SK-N-SH treated with all-trans-retinoic acid at 6 μM for 48 hours (cell line): ENCODE data around the gene TTC12.

ENCODE experiments used
- ATAC-seq: fragments of 200-7000 bp; cut with Tn5 transposase; 3 replicates; pipeline ENCODE4 v1.9.1; 2020; ENCODE audit warnings: mild to moderate bottlenecking, moderate library complexity
- ARNTL ChIP-seq: fragments of 450-650 bp; formaldehyde crosslinking; IDR thresholded peaks from 2 replicates; pipeline ENCODE4 v1.5.0; 2020; ENCODE audit warnings: low read depth, mild to moderate bottlenecking, moderate library complexity, borderline replicate concordance
- BACH2 ChIP-seq: fragments of 250-450 bp; sonication (Bioruptor Pico); IDR thresholded peaks from 2 replicates; pipeline ENCODE4 v1.9.0; 2021; ENCODE audit warnings: mild to moderate bottlenecking, borderline replicate concordance
- CSDC2 ChIP-seq: fragments of 250-450 bp; sonication (Bioruptor Pico); IDR thresholded peaks from 2 replicates; pipeline ENCODE4 v1.5.0; 2020; ENCODE audit warnings: mild to moderate bottlenecking, moderate library complexity
- ESRRG ChIP-seq: fragments of 250-450 bp; sonication (Bioruptor Pico); IDR thresholded peaks from 2 replicates; pipeline ENCODE4 v1.6.1; 2021; ENCODE audit warnings: mild to moderate bottlenecking
- GLIS3 ChIP-seq: fragments of 250-450 bp; sonication (Bioruptor Pico); IDR thresholded peaks from 2 replicates; pipeline ENCODE4 v1.5.0; 2020; ENCODE audit warnings: mild to moderate bottlenecking, moderate library complexity
- OSR1 ChIP-seq: fragments of 250-450 bp; sonication (Bioruptor Pico); IDR thresholded peaks from 2 replicates; pipeline ENCODE4 v1.8.0; 2022; ENCODE audit warnings: moderate library complexity, mild to moderate bottlenecking, inconsistent platforms
- PPARA ChIP-seq: fragments of 250-450 bp; sonication (Bioruptor Pico); IDR thresholded peaks from 2 replicates; pipeline ENCODE4 v1.5.0; 2020; ENCODE audit warnings: mild to moderate bottlenecking, borderline replicate concordance
- RARB ChIP-seq: fragments of 250-450 bp; sonication (Bioruptor Pico); IDR thresholded peaks from 2 replicates; pipeline ENCODE4 v1.8.0; 2021; ENCODE audit warnings: mild to moderate bottlenecking, moderate library complexity
- SNAI2 ChIP-seq: fragments of 250-450 bp; sonication (Bioruptor Pico); IDR thresholded peaks from 2 replicates; pipeline ENCODE4 v1.5.0; 2020; ENCODE audit warnings: mild to moderate bottlenecking, moderate library complexity
- TCF4 ChIP-seq: fragments of 250-450 bp; sonication (Bioruptor Pico); IDR thresholded peaks from 2 replicates; pipeline ENCODE4 v1.8.0; 2021; ENCODE audit warnings: mild to moderate bottlenecking, moderate library complexity, borderline replicate concordance
- TOX ChIP-seq: fragments of 250-450 bp; sonication (Bioruptor Pico); IDR thresholded peaks from 2 replicates; pipeline ENCODE4 v1.8.0; 2021; ENCODE audit warnings: mild to moderate bottlenecking, moderate library complexity, borderline replicate concordance
- ZC3H10 ChIP-seq: fragments of 250-450 bp; sonication (Bioruptor Pico); IDR thresholded peaks from 2 replicates; pipeline ENCODE4 v1.5.1; 2021; ENCODE audit warnings: mild to moderate bottlenecking, moderate library complexity
- ZFP3 ChIP-seq: fragments of 250-450 bp; sonication (Bioruptor Pico); IDR thresholded peaks from 2 replicates; pipeline ENCODE4 v1.5.0; 2020; ENCODE audit warnings: mild to moderate bottlenecking, moderate library complexity
- ZFP30 ChIP-seq: fragments of 450-650 bp; formaldehyde crosslinking; IDR thresholded peaks from 2 replicates; pipeline ENCODE4 v1.5.0; 2022; ENCODE audit warnings: mild to moderate bottlenecking, moderate library complexity
- ZNF565 ChIP-seq: fragments of 450-650 bp; formaldehyde crosslinking; conservative IDR thresholded peaks from 2 replicates; pipeline ENCODE4 v1.5.0; 2020; ENCODE audit warnings: low read depth, mild to moderate bottlenecking, moderate library complexity
- ZNF70 ChIP-seq: fragments of 450-650 bp; formaldehyde crosslinking; IDR thresholded peaks from 2 replicates; pipeline ENCODE4 v1.5.0; 2020; ENCODE audit warnings: mild to moderate bottlenecking, moderate library complexity
- ZNF8 ChIP-seq: fragments of 450-650 bp; formaldehyde crosslinking; IDR thresholded peaks from 2 replicates; pipeline ENCODE4 v1.5.0; 2020; ENCODE audit warnings: mild to moderate bottlenecking, moderate library complexity
- TF ChIP-seq, protein P1 (sequence below): fragments of 250-450 bp; sonication (Bioruptor Pico); IDR thresholded peaks from 2 replicates; pipeline ENCODE4 v1.5.1; 2020; ENCODE audit warnings: low read depth, mild to moderate bottlenecking, moderate library complexity
- TF ChIP-seq, protein P2 (sequence below): fragments of 250-450 bp; sonication (Bioruptor Pico); IDR thresholded peaks from 2 replicates; pipeline ENCODE4 v1.8.0; 2020; ENCODE audit warnings: mild to moderate bottlenecking, moderate library complexity, borderline replicate concordance
- TF ChIP-seq, protein P3 (sequence below): fragments of 250-450 bp; sonication (Bioruptor Pico); IDR thresholded peaks from 2 replicates; pipeline ENCODE4 v1.8.0; 2021; ENCODE audit warnings: low read depth, mild to moderate bottlenecking, moderate library complexity, borderline replicate concordance
- TF ChIP-seq, protein P4 (sequence below): fragments of 250-450 bp; sonication (Bioruptor Pico); IDR thresholded peaks from 2 replicates; pipeline ENCODE4 v1.5.0; 2020; ENCODE audit warnings: mild to moderate bottlenecking, moderate library complexity

Gene TTC12

DNA sequence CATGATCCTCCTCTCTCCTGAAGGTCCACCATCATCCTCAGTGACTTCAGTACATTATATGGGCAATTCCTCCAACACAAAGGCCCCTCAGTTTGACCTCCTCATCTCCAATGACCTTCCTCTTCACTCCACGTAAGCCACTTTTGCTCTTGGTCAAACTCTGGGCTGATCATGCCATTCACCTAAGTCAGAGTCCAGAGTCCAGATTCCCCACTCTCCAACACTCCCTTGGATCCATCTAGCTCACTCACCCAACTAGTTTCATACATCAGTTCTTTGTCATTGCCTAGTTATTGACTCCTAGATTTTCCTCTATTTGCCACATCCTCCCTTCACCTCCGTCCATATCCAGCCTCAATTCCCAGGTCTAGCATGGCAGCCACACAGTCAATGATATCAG is 30.5 kb upstream of the TTC12 start:
- no peak for ATAC-seq
- no peak for TF ChIP-seq ESRRG (CRISPR knock-in tag)

DNA sequence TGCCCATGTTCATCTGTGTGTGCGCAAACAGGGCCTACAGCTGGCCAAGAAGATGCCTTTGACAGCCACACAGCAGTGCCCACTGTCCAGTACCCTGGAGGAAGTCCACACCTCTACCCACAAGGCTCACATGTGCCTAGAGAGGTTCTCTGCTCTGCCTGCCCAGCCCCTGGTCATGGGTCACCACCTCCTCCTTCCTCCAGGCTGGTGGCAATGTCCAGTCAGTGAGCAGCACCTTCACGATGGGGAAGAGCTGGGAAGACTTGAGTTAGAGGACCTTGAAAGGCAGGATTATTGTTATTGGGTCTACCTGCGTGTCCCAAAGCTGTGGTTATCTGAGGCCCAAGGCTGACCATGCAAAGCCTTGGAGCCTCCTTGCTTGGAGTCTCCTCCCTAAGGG is 28.4 kb upstream of the TTC12 start:
- TF ChIP-seq SNAI2 (CRISPR knock-in tag): no peak
- TF ChIP-seq, protein P1, sequence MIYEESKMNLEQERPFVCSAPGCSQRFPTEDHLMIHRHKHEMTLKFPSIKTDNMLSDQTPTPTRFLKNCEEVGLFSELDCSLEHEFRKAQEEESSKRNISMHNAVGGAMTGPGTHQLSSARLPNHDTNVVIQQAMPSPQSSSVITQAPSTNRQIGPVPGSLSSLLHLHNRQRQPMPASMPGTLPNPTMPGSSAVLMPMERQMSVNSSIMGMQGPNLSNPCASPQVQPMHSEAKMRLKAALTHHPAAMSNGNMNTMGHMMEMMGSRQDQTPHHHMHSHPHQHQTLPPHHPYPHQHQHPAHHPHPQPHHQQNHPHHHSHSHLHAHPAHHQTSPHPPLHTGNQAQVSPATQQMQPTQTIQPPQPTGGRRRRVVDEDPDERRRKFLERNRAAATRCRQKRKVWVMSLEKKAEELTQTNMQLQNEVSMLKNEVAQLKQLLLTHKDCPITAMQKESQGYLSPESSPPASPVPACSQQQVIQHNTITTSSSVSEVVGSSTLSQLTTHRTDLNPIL: no peak
- TF ChIP-seq, protein P2, sequence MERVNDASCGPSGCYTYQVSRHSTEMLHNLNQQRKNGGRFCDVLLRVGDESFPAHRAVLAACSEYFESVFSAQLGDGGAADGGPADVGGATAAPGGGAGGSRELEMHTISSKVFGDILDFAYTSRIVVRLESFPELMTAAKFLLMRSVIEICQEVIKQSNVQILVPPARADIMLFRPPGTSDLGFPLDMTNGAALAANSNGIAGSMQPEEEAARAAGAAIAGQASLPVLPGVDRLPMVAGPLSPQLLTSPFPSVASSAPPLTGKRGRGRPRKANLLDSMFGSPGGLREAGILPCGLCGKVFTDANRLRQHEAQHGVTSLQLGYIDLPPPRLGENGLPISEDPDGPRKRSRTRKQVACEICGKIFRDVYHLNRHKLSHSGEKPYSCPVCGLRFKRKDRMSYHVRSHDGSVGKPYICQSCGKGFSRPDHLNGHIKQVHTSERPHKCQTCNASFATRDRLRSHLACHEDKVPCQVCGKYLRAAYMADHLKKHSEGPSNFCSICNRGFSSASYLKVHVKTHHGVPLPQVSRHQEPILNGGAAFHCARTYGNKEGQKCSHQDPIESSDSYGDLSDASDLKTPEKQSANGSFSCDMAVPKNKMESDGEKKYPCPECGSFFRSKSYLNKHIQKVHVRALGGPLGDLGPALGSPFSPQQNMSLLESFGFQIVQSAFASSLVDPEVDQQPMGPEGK: no peak
- TF ChIP-seq TOX (CRISPR knock-in tag): no peak
- TF ChIP-seq OSR1 (CRISPR knock-in tag): no peak
- no peak for TF ChIP-seq TCF4
- TF ChIP-seq, protein P3, sequence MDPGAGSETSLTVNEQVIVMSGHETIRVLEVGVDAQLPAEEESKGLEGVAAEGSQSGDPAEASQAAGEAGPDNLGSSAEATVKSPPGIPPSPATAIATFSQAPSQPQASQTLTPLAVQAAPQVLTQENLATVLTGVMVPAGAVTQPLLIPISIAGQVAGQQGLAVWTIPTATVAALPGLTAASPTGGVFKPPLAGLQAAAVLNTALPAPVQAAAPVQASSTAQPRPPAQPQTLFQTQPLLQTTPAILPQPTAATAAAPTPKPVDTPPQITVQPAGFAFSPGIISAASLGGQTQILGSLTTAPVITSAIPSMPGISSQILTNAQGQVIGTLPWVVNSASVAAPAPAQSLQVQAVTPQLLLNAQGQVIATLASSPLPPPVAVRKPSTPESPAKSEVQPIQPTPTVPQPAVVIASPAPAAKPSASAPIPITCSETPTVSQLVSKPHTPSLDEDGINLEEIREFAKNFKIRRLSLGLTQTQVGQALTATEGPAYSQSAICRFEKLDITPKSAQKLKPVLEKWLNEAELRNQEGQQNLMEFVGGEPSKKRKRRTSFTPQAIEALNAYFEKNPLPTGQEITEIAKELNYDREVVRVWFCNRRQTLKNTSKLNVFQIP (CRISPR knock-in tag): no peak
- TF ChIP-seq, protein P4, sequence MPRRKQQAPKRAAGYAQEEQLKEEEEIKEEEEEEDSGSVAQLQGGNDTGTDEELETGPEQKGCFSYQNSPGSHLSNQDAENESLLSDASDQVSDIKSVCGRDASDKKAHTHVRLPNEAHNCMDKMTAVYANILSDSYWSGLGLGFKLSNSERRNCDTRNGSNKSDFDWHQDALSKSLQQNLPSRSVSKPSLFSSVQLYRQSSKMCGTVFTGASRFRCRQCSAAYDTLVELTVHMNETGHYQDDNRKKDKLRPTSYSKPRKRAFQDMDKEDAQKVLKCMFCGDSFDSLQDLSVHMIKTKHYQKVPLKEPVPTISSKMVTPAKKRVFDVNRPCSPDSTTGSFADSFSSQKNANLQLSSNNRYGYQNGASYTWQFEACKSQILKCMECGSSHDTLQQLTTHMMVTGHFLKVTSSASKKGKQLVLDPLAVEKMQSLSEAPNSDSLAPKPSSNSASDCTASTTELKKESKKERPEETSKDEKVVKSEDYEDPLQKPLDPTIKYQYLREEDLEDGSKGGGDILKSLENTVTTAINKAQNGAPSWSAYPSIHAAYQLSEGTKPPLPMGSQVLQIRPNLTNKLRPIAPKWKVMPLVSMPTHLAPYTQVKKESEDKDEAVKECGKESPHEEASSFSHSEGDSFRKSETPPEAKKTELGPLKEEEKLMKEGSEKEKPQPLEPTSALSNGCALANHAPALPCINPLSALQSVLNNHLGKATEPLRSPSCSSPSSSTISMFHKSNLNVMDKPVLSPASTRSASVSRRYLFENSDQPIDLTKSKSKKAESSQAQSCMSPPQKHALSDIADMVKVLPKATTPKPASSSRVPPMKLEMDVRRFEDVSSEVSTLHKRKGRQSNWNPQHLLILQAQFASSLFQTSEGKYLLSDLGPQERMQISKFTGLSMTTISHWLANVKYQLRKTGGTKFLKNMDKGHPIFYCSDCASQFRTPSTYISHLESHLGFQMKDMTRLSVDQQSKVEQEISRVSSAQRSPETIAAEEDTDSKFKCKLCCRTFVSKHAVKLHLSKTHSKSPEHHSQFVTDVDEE (CRISPR knock-in tag): no peak
- TF ChIP-seq PPARA (CRISPR knock-in tag): no peak
- no peak for TF ChIP-seq GLIS3
- TF ChIP-seq ARNTL (CRISPR knock-in tag): no peak
- no peak for TF ChIP-seq BACH2 (CRISPR knock-in tag)
- no peak for TF ChIP-seq ZC3H10 (CRISPR knock-in tag)
- no peak for TF ChIP-seq ZNF8 (CRISPR knock-in tag)
- no peak for TF ChIP-seq ZFP3
- TF ChIP-seq ESRRG (CRISPR knock-in tag): no peak
- TF ChIP-seq CSDC2: no peak
- no peak for TF ChIP-seq ZNF565 (CRISPR knock-in tag)
- no peak for TF ChIP-seq ZFP30 (CRISPR knock-in tag)
- no peak for ATAC-seq

DNA sequence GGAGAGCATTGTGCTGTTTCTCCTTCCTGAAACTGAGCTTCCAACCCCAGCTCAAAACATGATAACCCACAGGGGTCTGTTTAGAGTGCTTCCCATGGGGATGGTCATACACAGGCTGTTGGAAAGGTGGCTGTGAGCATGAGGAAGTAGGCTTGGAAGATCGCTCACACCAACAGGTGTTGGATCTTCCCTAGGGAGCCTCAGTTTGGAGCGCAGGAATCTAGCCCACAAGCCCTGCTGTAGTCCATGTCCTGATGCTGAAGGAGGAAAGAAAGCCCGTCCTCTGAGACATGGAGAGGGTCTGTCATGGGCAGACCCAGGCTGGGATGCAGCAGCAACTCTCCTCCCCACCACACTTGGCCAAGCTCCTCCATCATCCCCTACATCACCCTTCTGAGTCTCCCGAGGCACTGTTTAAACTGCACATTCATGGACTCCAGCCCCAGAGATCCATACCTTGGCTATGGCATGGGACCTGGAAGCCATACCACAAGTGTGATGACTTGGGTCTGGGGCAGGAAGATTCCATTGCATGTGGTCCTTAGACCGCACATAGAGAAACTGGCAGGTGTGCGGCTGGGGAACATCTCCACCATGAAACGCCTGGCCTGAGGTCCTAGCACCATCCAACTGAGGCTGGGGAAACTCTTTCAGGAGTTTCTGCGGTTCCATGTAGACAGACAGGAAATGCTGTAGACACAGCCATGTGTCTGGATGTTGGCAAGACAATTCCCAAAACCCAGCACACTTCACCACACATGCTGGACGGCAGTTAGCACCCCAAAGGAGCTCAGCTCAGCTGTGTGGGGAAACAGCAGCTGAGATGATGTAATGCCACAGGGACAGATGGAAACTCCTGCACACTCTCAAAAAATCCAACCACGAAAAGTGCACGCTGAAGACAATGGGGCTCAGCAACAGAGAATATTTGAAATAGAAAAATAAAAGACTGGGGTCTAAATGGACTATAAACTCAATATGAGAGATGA is 27.6 kb upstream of the TTC12 start:
- TF ChIP-seq PPARA (CRISPR knock-in tag): no peak
- no peak for TF ChIP-seq TOX (CRISPR knock-in tag)
- TF ChIP-seq ESRRG (CRISPR knock-in tag): no peak
- no peak for TF ChIP-seq ZNF70 (CRISPR knock-in tag)
- TF ChIP-seq ZFP30 (CRISPR knock-in tag): no peak
- no peak for TF ChIP-seq SNAI2 (CRISPR knock-in tag)
- TF ChIP-seq, protein P1: no peak
- TF ChIP-seq, protein P4 (CRISPR knock-in tag): no peak
- TF ChIP-seq RARB (CRISPR knock-in tag): no peak
- TF ChIP-seq ZFP3: no peak
- TF ChIP-seq ARNTL (CRISPR knock-in tag): no peak
- no peak for TF ChIP-seq BACH2 (CRISPR knock-in tag)
- no peak for TF ChIP-seq CSDC2
- TF ChIP-seq TCF4: no peak
- TF ChIP-seq OSR1 (CRISPR knock-in tag): no peak
- TF ChIP-seq ZNF8 (CRISPR knock-in tag): no peak
- TF ChIP-seq, all 23 proteins: peak for 0
- ATAC-seq: no peak
